SHP77 treated with DMSO at 0.1 percent for 48 hours (cell line): Measurements from ENCODE around the gene KLHL22.
"Not testable (repeated sequence)": the region's sequence is repeated elsewhere in the genome, so short reads cannot be mapped to it uniquely, and the experiment has no call there.

Source experiments
- DNase-seq: peaks from one replicate; lab custom pipeline; 2025; lab: John Stamatoyannopoulos, UW

Gene KLHL22

GRCh38 chr22:20523086-20523983 lies 27.7 kb upstream of the KLHL22 start:
- no peak for DNase-seq

GRCh38 chr22:20522134-20523004 lies 26.8 kb upstream of the KLHL22 start:
- DNase-seq = no peak

- DNase-seq = no peak
Measured at GRCh38 chr22:20520093-20520511, 24.5 kb upstream of the KLHL22 start.

GRCh38 chr22:20519558-20519957 lies 24.0 kb upstream of the KLHL22 start:
- DNase-seq = no peak

GRCh38 chr22:20517841-20518592 lies 22.4 kb upstream of the KLHL22 start:
- no peak for DNase-seq

- no peak for DNase-seq
Measured at GRCh38 chr22:20517422-20517821, 21.8 kb upstream of the KLHL22 start.

- DNase-seq = no peak
Measured at GRCh38 chr22:20516399-20516798, 20.8 kb upstream of the KLHL22 start.

- no peak for DNase-seq
Measured at GRCh38 chr22:20514658-20515406, 19.2 kb upstream of the KLHL22 start.

- no peak for DNase-seq
Measured at GRCh38 chr22:20511578-20512229, 16.1 kb upstream of the KLHL22 start.

GRCh38 chr22:20510811-20511577 lies 15.4 kb upstream of the KLHL22 start:
- no peak for DNase-seq

- DNase-seq = no peak
Measured at GRCh38 chr22:20509344-20510047, 13.9 kb upstream of the KLHL22 start.

- DNase-seq = no peak
Measured at GRCh38 chr22:20508815-20509271, 13.2 kb upstream of the KLHL22 start.

GRCh38 chr22:20508067-20508755 lies 12.6 kb upstream of the KLHL22 start:
- DNase-seq = not testable (repeated sequence)

- peak; percentile 92 for DNase-seq
Measured at GRCh38 chr22:20507253-20508066, 11.9 kb upstream of the KLHL22 start, which contains the start of gene MED15. MED15 (plus strand) TSS chr22:20507610; CDS start chr22:20507679, 69 bp downstream.

GRCh38 chr22:20506543-20507252 lies 11.1 kb upstream of the KLHL22 start:
- DNase-seq = no peak

- DNase-seq = not testable (repeated sequence)
Measured at GRCh38 chr22:20504293-20504922, 8.8 kb upstream of the KLHL22 start.

GRCh38 chr22:20503816-20504215 lies 8.2 kb upstream of the KLHL22 start:
- no peak for DNase-seq
